Body of pancreas (tissue), 4 donors: ENCODE measurements around the gene CYP11A1. TPM values are rescaled to one million over a fixed set of nuclear protein-coding genes. Genes with fewer than 3 reads are reported as not detected.

ENCODE experiments used
- ATAC-seq: fragments of 150-250 bp; one replicate; pipeline ENCODE4 v1.9.1; 2016
- DNase-seq, 4 donors: peaks; one replicate each; pipeline ENCODE4 v3.0.0-alpha.2; 2019
- H3K27ac ChIP-seq, 4 donors: fragments of 200-600 bp; sonication (generic); 1 replicate in 3 of 4; 2 replicates in 1 of 4; pipeline versions ENCODE4 v1.5.1 to v1.6.1; 2016 to 2019; ENCODE audit warnings: mild to moderate bottlenecking in 1 of 4, mixed read lengths in 1 of 4, moderate library complexity in 1 of 4
- H3K27me3 ChIP-seq, 2 donors: fragments of 200-600 bp; sonication (generic); one replicate each; pipeline ENCODE4 v1.6.0; 2016; ENCODE audit warnings: mild to moderate bottlenecking in 1 of 2
- H3K36me3 ChIP-seq, 2 donors: fragments of 200-600 bp; sonication (generic); replicated peaks in 1 of 2; 2 replicates each; pipeline ENCODE4 v1.5.1; 2016; ENCODE audit warnings: low read depth in 2 of 2; ENCODE audit not compliant: insufficient read depth in 1 of 2
- H3K4me1 ChIP-seq: fragments of 200-600 bp; sonication (generic); one replicate; pipeline ENCODE4 v1.6.0; 2016
- H3K4me3 ChIP-seq, 2 donors: fragments of 200-600 bp; sonication (generic); 1 replicate in 1 of 2; 2 replicates in 1 of 2; pipeline ENCODE4 v1.5.1; 2016 to 2019
- H3K9me3 ChIP-seq, 3 donors: fragments of 200-600 bp; sonication (generic); 1 replicate in 2 of 3; 2 replicates in 1 of 3; pipeline ENCODE4 v1.5.1; 2016
- POLR2A ChIP-seq, 3 donors: fragments of 450-650 bp; IDR thresholded peaks; one replicate each; pipeline ENCODE4 v1.6.1; 2016; ENCODE audit warnings: antibody characterized with exemption in 3 of 3, mild to moderate bottlenecking in 2 of 3
- WGBS, 2 donors: methylation state at CpG; one replicate each; pipeline ENCODE4 v1.1.5; 2017; 5-methylcytosine and 5-hydroxymethylcytosine counted together
- intact Hi-C: fragments of 100-400 bp; cut with DNase I; formaldehyde crosslinking; loops from one replicate; pipeline ENCODE4 v1.15.1; 2023
- total RNA-seq, 2 donors: library from RNA; depleted of rRNA; stranded (reverse); fragments of >200 nt; gene quantifications; one replicate each; pipeline ENCODE4 v1.1.0, GENCODE V29; 2016
- TF ChIP-seq, protein P1 (sequence below), 7 experiments: fragments of 450-650 bp in 4 of 7; fragments of 200-600 bp in 3 of 7; sonication (generic) in 3 of 7; IDR thresholded peaks; one replicate each; pipeline ENCODE4 v1.5.1; 2016 to 2019; ENCODE audit warnings: antibody characterized with exemption in 7 of 7

CYP11A1 gene
- total RNA-seq, 2 donors from 2014 or later = 0.26 to 0.99 TPM

DNA sequence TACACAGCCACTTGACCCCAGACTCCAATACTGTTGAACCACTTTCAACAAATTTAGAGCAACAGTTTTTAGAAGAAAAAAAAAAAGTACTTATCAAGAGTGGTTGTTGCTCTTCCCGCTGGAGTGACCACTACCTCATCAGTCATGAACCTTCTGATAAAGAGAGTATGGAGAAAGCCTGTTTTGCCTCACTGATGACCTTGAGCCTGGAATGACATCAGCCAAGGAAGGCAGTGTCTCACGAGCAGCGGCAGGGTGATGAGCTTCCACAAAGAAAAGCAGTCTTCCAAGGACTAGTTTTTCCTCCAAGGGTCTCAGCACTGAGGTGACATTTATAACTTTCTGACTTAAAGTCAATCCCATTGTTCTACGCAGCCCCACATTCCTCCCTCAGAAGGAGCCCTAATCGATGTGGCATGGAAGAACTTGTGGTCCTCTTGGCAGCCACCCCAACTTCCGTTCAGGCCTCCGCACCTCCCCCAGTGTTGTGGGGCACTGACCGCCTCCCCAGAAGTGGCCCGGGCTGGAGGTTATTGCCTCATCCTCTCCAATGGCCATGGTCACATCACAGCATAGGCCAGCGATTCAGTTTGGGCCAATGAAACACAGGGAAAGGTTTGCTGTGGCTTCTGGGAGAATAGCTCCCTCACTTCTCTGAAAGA lies 1.8 kb upstream of the CYP11A1 start:
- H3K4me1 ChIP-seq = peaks cover 18% of the 10 kb centered on the region
- no peak overlapping the region for H3K27ac ChIP-seq
- no peaks in the 10 kb centered on the region for H3K36me3 ChIP-seq
- no peak for DNase-seq
- peaks cover 0 to 5% of the 10 kb centered on the region in 2 donors for H3K27me3 ChIP-seq
- 34 to 48% methylated on average over 10 of the region's 10 CpGs for WGBS, 2 donors
- TF ChIP-seq POLR2A (IDR thresholded peaks at IDR 0.05) = no peak
- TF ChIP-seq, protein P1, sequence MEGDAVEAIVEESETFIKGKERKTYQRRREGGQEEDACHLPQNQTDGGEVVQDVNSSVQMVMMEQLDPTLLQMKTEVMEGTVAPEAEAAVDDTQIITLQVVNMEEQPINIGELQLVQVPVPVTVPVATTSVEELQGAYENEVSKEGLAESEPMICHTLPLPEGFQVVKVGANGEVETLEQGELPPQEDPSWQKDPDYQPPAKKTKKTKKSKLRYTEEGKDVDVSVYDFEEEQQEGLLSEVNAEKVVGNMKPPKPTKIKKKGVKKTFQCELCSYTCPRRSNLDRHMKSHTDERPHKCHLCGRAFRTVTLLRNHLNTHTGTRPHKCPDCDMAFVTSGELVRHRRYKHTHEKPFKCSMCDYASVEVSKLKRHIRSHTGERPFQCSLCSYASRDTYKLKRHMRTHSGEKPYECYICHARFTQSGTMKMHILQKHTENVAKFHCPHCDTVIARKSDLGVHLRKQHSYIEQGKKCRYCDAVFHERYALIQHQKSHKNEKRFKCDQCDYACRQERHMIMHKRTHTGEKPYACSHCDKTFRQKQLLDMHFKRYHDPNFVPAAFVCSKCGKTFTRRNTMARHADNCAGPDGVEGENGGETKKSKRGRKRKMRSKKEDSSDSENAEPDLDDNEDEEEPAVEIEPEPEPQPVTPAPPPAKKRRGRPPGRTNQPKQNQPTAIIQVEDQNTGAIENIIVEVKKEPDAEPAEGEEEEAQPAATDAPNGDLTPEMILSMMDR (IDR thresholded peaks at IDR 0.05) = no peak
- H3K4me3 ChIP-seq = no peak overlapping the region
- no peak for ATAC-seq
- H3K9me3 ChIP-seq = no peaks in the 10 kb centered on the region
- intact Hi-C loops = no loop called here

DNA sequence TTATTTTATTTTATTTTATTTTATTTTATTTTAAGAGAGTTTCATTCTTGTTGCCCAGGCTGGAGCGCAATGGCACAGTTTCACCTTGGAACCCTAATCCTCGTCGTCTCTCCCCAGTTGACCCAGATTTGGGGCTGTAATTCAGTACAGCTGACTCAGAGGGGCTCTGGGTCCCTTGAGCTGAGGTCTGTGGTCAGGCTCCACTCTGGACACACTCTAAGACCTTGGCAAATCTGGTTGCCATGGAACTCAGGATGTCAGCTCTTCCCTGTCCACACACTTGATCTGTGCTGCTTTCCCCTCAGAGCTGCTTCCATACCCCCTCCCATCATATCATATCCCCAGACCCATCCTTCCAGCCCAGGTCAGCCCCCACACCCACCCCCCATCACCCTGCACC lies 675 bp upstream of the CYP11A1 start:
- Histone ChIP-seq H3K4me1 (peaks cover 7% of the 10 kb centered on the region), H3K27ac (no peak overlapping the region), H3K36me3 (no peaks in the 10 kb centered on the region), H3K9me3 (no peaks in the 10 kb centered on the region), H3K4me3 (no peak overlapping the region), H3K27me3 (peaks cover 0 to 5% of the 10 kb centered on the region in 2 donors)
- whole genome bisulfite sequencing, 2 donors = 89 to 94% methylated on average over 3 of the region's 3 CpGs
- ATAC-seq (no peak), DNase-seq (no peak)
- intact Hi-C loops = no loop called here
- TF ChIP-seq, protein P1 (IDR thresholded peaks at IDR 0.05) = no peak
- no peak for TF ChIP-seq POLR2A (IDR thresholded peaks at IDR 0.05)

GRCh38 chr15:74365598-74366445 lies 1.6 kb downstream of the CYP11A1 start:
- WGBS, 2 donors = 17 to 18% methylated on average over 32 to 71 of the region's 75 CpGs
- Histone ChIP-seq H3K36me3 (no peaks in the 10 kb centered on the region), H3K27me3 (peaks cover 0 to 5% of the 10 kb centered on the region in 2 donors), H3K4me3 (no peak overlapping the region), H3K4me1 (peaks cover 7% of the 10 kb centered on the region), H3K27ac (peak overlapping the region in 1 of 4 donors; percentile 39), H3K9me3 (no peaks in the 10 kb centered on the region)
- ATAC-seq (peak; percentile 56), DNase-seq (peak in 3 of 4 donors; percentile 25 to 40 (median 32))
- TF ChIP-seq, protein P1 (IDR thresholded peaks at IDR 0.05) = no peak
- no peak for TF ChIP-seq POLR2A (IDR thresholded peaks at IDR 0.05)
- intact Hi-C loops = no loop called here

- ATAC-seq = no peak
- Histone ChIP-seq H3K27me3 (peaks cover 0 to 5% of the 10 kb centered on the region in 2 donors), H3K4me3 (no peak overlapping the region), H3K27ac (no peak overlapping the region), H3K4me1 (peaks cover 7% of the 10 kb centered on the region), H3K36me3 (no peaks in the 10 kb centered on the region), H3K9me3 (no peaks in the 10 kb centered on the region)
- WGBS, 2 donors = 84 to 90% methylated on average over 12 of the region's 12 CpGs
- intact Hi-C loops = no loop called here
- DNase-seq = no peak
- TF ChIP-seq, protein P1 (IDR thresholded peaks at IDR 0.05) = no peak
- TF ChIP-seq POLR2A (IDR thresholded peaks at IDR 0.05) = no peak
Observed at GRCh38 chr15:74364936-74365597, 2.4 kb downstream of the CYP11A1 start.
